Astrocyte of the hippocampus (primary cell): Measurements from ENCODE around the gene TSHB.
"Not testable (repeated sequence)": the region's sequence is repeated elsewhere in the genome, so short reads cannot be mapped to it uniquely, and the experiment has no call there.

ENCODE experiments used
- DNase-seq: peaks from one replicate; pipeline ENCODE4 v3.0.0; 2011; ENCODE audit warnings: low read depth, low spot score

The TSHB gene

GRCh38 chr1:115029526-115029925 lies at the start of gene TSHB:
Gene TSHB, plus strand, starts transcription at chr1:115029826. Its CDS starts 3,537 bp downstream, at chr1:115033363.
- no peak for DNase-seq

GRCh38 chr1:114982251-114982650 lies 47.4 kb upstream of the TSHB start:
- DNase-seq = no peak

GRCh38 chr1:114986286-114986685 lies 43.3 kb upstream of the TSHB start:
- no peak for DNase-seq

GRCh38 chr1:114988095-114988494 lies 41.5 kb upstream of the TSHB start:
- DNase-seq = no peak

GRCh38 chr1:114997510-114998289 lies 31.9 kb upstream of the TSHB start:
- DNase-seq = no peak

- DNase-seq = no peak
Observed at GRCh38 chr1:115006191-115006590, 23.4 kb upstream of the TSHB start.

GRCh38 chr1:115012006-115012405 lies 17.6 kb upstream of the TSHB start:
- no peak for DNase-seq

- no peak for DNase-seq
Observed at GRCh38 chr1:115012434-115012833, 17.2 kb upstream of the TSHB start.

GRCh38 chr1:115013792-115014191 lies 15.8 kb upstream of the TSHB start:
- no peak for DNase-seq

- not testable (repeated sequence) for DNase-seq
Observed at GRCh38 chr1:115019549-115019948, 10.1 kb upstream of the TSHB start.

- no peak for DNase-seq
Observed at GRCh38 chr1:115021145-115021544, 8.5 kb upstream of the TSHB start.

- DNase-seq = no peak
Observed at GRCh38 chr1:115023593-115023992, 6.0 kb upstream of the TSHB start.

- peak; percentile 11 for DNase-seq
Observed at GRCh38 chr1:115031595-115031994, 2.0 kb downstream of the TSHB start.

- DNase-seq = no peak
Observed at GRCh38 chr1:115035652-115036051, 6.0 kb downstream of the TSHB start.

GRCh38 chr1:115036814-115037507 lies 7.3 kb downstream of the TSHB start:
- DNase-seq = peak; percentile 4

GRCh38 chr1:115040501-115040900 lies 10.9 kb downstream of the TSHB start:
- no peak for DNase-seq

GRCh38 chr1:115041654-115042053 lies 12.0 kb downstream of the TSHB start:
- no peak for DNase-seq

- no peak for DNase-seq
Observed at GRCh38 chr1:115046751-115047150, 17.1 kb downstream of the TSHB start.

GRCh38 chr1:115051850-115052249 lies 22.2 kb downstream of the TSHB start:
- no peak for DNase-seq

GRCh38 chr1:115052454-115053083 lies 22.9 kb downstream of the TSHB start:
- peak; percentile 64 for DNase-seq

- peak; percentile 89 for DNase-seq
Observed at GRCh38 chr1:115056395-115056798, 26.8 kb downstream of the TSHB start.

GRCh38 chr1:115057661-115058254 lies 28.1 kb downstream of the TSHB start:
- DNase-seq = no peak
